Astrocyte of the hippocampus (primary cell): ENCODE measurements around the gene SBDS.
"Not testable (repeated sequence)": the region's sequence is repeated elsewhere in the genome, so short reads cannot be mapped to it uniquely, and the experiment has no call there.

Experiments
- DNase-seq: peaks from one replicate; pipeline ENCODE4 v3.0.0; 2011; ENCODE audit warnings: low read depth, low spot score

The SBDS gene

GRCh38 chr7:66996444-66997191, 1.2 kb upstream of the SBDS start, which contains the start of gene TYW1:
TSS of gene TYW1 (plus strand) at chr7:66996833. CDS start at chr7:66996979, 146 bp downstream.
- DNase-seq = peak; percentile 99

GRCh38 chr7:66994691-66995049, 716 bp downstream of the SBDS start:
- peak; percentile 81 for DNase-seq

DNA sequence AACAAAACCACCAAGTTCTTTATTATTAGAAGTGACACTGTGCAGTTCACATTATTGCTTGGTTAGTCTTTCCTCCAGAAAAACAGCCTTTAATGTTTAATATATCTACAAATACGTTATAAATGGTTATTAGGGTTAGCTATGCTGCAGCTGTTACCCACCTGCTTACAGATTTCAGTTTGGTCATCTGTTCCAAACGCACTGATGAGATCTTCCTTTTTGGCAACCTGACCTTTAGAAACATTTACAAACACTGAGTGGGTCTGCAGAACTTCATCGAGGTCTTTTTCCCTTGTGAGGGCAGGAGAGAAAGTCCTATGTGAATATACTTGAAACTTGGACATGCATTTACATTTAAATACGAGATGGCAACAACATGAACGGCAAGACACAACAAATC, 1.3 kb downstream of the SBDS start:
- DNase-seq = not testable (repeated sequence)

DNA sequence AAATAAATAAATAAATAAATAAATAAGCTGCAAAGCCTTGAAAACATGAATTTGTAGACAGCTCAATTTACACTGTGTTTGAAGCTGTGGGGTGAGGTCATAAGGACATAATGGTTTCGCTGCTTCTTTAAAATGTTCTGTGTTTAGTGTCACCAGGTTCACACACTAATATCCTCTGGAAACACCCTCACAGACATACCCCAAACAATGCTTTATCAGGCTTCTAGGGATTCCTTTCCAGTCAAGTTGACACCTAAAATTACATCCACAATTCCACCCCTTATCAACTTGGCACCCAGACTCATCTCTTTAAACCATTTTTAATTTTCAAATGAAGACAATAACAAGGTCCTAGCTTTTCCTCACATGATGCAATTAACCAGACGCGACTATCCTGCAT, 5.8 kb downstream of the SBDS start:
- not testable (repeated sequence) for DNase-seq

DNA sequence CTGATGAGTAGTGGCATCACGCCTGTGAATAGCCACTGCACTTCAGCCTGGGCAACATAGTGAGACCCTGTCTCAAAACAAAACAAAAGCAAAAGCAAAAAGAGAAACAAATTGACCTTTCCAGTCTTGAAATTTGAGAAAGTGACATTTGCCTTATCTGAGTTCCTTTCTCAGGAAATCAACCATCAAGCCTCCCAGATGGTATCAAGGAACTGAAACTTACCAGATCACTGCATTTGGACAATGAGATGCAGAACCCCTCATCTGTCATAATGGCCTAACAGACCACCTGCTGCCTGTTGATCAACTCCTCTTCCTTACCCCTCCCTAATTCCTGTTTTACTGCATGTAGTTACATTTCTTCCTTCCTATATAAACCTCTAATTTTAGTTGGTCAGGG, 15.1 kb downstream of the SBDS start:
- DNase-seq = not testable (repeated sequence)

DNA sequence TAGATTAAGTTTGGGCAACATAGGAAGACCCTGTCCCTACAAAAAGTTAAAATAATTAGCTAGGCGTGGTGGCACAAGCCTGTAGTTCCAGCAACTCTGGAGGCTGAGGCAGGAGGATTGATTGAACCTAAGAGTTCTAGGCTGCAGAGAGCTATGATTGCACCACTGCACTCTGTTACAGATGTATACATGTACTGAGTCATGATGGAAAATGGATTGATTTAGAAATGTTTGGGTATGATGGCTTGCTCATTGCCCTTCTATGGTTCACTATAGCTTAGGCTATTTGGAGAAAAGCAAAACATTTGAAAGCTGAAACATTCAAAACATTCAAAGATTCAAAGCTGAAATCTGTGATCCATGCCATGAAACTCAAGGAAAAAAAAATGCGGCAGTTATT, 16.4 kb downstream of the SBDS start:
- not testable (repeated sequence) for DNase-seq

DNA sequence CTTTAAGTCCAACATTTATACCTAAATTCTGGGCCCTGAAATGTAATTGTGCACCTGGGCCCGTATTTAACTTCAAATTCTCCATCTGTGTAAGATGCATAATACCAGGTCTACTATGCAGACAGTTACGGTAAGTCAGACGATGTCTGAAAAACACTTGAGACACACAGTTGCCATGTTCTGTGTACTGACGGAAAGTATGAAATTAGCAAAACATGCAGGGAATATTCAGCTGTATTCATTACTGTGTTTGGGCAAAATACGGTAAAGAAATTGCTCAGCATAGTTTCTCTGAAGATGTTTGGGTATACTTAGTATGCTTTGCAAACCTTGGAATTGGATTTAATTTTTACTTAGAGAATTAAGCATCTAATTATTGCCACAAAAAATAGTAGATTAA, 17.1 kb downstream of the SBDS start:
- not testable (repeated sequence) for DNase-seq

- DNase-seq = no peak
Measured at GRCh38 chr7:66974986-66975590, 20.3 kb downstream of the SBDS start.

DNA sequence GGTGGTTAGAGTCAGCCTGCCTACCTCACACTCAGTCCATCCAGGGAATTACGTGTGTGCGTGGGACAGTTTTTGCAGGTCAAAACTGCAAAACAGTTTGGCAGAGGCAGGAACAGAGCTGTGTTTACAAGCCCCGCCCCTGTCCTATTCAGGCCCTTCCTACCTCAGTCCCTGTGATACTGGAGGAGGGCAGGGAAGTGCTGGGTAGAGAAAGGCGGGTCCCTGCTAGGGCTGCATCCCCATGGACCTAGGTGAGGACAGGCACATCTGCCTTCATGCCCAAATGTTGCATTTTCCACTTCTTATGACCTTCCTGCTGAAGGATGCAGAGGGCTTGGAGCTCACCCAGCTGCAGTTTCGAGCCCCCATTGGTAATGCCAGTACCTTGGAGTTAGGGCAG, 25.1 kb downstream of the SBDS start:
- DNase-seq = no peak

- DNase-seq = not testable (repeated sequence)
Measured at GRCh38 chr7:66969001-66969400, 26.4 kb downstream of the SBDS start.

GRCh38 chr7:66967029-66967428, 28.4 kb downstream of the SBDS start:
- no peak for DNase-seq

- DNase-seq = peak; percentile 11
Measured at GRCh38 chr7:66964411-66964810, 31.0 kb downstream of the SBDS start.

DNA sequence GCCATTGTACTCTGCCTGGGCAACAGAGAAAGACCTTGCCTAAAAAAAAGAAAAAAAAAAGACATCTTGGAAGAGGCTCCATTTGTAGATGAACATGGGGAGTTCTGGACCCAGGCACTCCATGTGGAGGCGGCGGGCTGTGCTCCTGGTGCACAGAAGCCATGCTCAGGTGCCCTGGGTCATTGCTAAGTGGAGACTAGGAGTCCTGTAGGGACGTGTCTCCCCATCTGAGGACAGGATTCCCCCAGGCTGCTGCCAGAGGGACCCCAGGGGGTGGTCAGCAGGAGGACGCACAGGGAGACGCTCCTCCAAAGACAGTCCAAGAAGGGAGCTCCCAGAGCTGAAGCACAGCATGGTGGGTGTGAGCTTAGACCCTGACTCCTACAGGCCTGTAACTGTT, 34.3 kb downstream of the SBDS start:
- DNase-seq = no peak

DNA sequence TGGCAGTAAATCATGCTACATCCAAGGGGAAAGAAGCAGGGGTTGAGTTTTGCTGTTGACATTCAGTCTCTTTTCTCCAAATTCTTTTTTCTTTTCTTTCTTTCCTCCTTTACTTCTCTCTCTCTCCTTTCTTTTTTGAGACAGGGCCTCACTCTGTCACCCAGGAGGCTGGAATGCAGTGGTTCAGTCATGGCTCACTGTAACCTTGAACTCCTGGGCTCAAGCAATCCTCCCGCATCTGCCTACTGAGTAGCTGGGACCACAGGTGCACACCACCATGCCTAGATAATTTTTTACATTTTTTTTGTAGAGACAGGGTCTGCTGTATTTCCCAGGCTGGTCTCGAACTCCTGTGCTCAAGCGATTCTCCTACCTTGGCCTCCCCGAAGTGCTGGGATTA, 35.2 kb downstream of the SBDS start:
- no peak for DNase-seq

GRCh38 chr7:66958538-66959350, 36.6 kb downstream of the SBDS start:
- DNase-seq = no peak

DNA sequence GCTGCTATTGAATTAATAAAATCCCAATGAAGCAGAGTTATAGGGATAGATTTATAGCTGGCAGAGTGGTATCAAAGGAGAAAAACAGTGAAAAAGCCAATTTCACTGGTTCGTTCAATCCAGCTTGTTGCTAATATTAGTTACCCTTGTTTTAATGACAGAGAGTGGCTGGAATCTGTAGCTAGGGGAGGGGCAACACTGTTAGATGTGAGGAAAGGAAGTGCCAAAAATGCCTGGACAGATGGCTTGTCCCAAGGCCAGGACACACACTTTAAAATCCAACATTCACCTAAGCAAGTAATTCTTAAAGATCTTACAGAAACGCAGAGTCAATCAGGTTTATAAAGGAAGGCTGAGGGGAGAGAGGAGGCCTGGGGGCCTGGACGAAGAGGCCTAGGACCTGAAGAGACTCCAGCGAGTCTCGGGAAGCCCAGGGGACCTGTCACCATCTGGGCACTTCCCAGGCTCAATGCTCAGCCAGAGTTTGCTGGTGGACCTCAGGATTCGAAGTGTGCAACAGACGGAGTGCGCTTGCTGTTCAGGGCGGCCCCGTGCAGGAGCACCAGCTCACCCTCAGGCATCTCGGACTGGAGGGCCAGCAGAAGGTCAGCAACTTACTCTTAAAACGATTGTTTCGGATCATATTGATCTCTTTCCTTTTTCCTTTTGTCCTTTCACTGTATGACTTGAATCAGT, 37.6 kb downstream of the SBDS start:
- DNase-seq = no peak

DNA sequence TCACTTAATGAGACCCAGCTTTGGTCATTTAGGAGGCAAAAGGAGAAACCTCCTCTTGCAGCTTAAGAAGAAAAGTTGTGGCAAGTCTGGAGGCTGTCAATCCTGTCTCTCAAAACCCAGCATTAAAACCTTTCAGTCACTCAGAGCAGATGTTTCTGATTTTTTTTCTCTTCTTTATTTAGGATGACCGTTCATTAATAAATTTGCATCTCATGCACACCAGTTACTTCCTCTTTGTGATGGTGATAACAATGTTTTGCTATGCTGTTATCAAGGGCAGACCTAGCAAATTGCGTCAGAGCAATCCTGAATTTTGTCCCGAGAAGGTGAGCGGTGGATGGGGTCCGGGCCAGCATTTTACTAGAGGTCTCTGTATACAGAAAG, 42.4 kb downstream of the SBDS start:
- DNase-seq = no peak

GRCh38 chr7:66952343-66953043, 42.9 kb downstream of the SBDS start:
- peak; percentile 61 for DNase-seq

GRCh38 chr7:66950763-66951162, 44.6 kb downstream of the SBDS start:
- DNase-seq = no peak

GRCh38 chr7:66950311-66950710, 45.1 kb downstream of the SBDS start:
- DNase-seq = no peak

GRCh38 chr7:66948480-66949109, 46.8 kb downstream of the SBDS start:
- no peak for DNase-seq
